Activated T-cell treated with anti-CD3 and anti-CD28 coated beads for 1 hour (primary cell): ENCODE measurements around the gene RAP1GAP2.
A peak's percentile ranks its signal among the peaks of the same experiment; 100 is the strongest.
"Not testable (repeated sequence)": the region's sequence is repeated elsewhere in the genome, so short reads cannot be mapped to it uniquely, and the experiment has no call there.

Source experiments
- DNase-seq: peaks from one replicate; pipeline ENCODE4 v3.0.0-alpha.2; 2020; ENCODE audit warnings: low read depth

The RAP1GAP2 gene

GRCh38 chr17:2814481-2815341 is 18.5 kb downstream of the RAP1GAP2 start:
- peak; percentile 82 for DNase-seq

GRCh38 chr17:2815781-2816185 is 19.5 kb downstream of the RAP1GAP2 start:
- no peak for DNase-seq

GRCh38 chr17:2816688-2817087 is 20.4 kb downstream of the RAP1GAP2 start:
- no peak for DNase-seq

- DNase-seq: not testable (repeated sequence)
These were observed 23.1 kb downstream of the RAP1GAP2 start for GRCh38 chr17:2819294-2819693.

GRCh38 chr17:2819921-2820501 is 23.8 kb downstream of the RAP1GAP2 start:
- no peak for DNase-seq

GRCh38 chr17:2821868-2822267 is 25.6 kb downstream of the RAP1GAP2 start:
- DNase-seq: no peak

- DNase-seq: no peak
These were observed 26.1 kb downstream of the RAP1GAP2 start for GRCh38 chr17:2822358-2822757.

- DNase-seq: no peak
These were observed 29.2 kb downstream of the RAP1GAP2 start for GRCh38 chr17:2825253-2825970.

- DNase-seq: peak; percentile 79
These were observed 32.3 kb downstream of the RAP1GAP2 start for GRCh38 chr17:2828397-2829038.

- no peak for DNase-seq
These were observed 34.4 kb downstream of the RAP1GAP2 start for GRCh38 chr17:2830678-2831077.

GRCh38 chr17:2835780-2836179 is 39.5 kb downstream of the RAP1GAP2 start:
- no peak for DNase-seq

GRCh38 chr17:2837147-2837561 is 40.9 kb downstream of the RAP1GAP2 start:
- no peak for DNase-seq

GRCh38 chr17:2841606-2842005 is 45.4 kb downstream of the RAP1GAP2 start:
- DNase-seq: no peak

GRCh38 chr17:2842464-2842863 is 46.2 kb downstream of the RAP1GAP2 start:
- DNase-seq: no peak

- DNase-seq: no peak
These were observed 48.2 kb downstream of the RAP1GAP2 start for GRCh38 chr17:2844416-2844815.

- DNase-seq: no peak
These were observed 51.4 kb downstream of the RAP1GAP2 start for GRCh38 chr17:2847381-2848333.

GRCh38 chr17:2849327-2849670 is 53.1 kb downstream of the RAP1GAP2 start:
- no peak for DNase-seq

- DNase-seq: no peak
These were observed 54.8 kb downstream of the RAP1GAP2 start for GRCh38 chr17:2850991-2851390.

GRCh38 chr17:2851615-2852014 is 55.4 kb downstream of the RAP1GAP2 start:
- DNase-seq: no peak

- no peak for DNase-seq
These were observed 56.0 kb downstream of the RAP1GAP2 start for GRCh38 chr17:2852221-2852620.

- DNase-seq: no peak
These were observed 56.6 kb downstream of the RAP1GAP2 start for GRCh38 chr17:2852729-2853282.
